KMS-11 (cell line): ENCODE data around the gene ADAMTS12.

Source experiments
- H2AFZ ChIP-seq: fragments of 200-600 bp; sonication (generic); 2 replicates; pipeline ENCODE4 v1.6.1; 2016; ENCODE audit warnings: antibody characterized with exemption, mixed run types, low read depth
- H3K27ac ChIP-seq: fragments of 200-600 bp; sonication (generic); 2 replicates; pipeline ENCODE4 v1.6.1; 2016; ENCODE audit warnings: mild to moderate bottlenecking, mixed run types
- H3K27me3 ChIP-seq: fragments of 200-600 bp; sonication (generic); 2 replicates; pipeline ENCODE4 v1.6.1; 2017; ENCODE audit warnings: mild to moderate bottlenecking, low read depth, mixed run types, moderate library complexity; ENCODE audit not compliant: insufficient read depth
- H3K36me3 ChIP-seq: fragments of 200-600 bp; sonication (generic); 2 replicates; pipeline ENCODE4 v1.6.1; 2017; ENCODE audit warnings: mild to moderate bottlenecking, mixed run types; ENCODE audit not compliant: insufficient read depth
- H3K4me1 ChIP-seq: fragments of 200-600 bp; sonication (generic); 2 replicates; pipeline ENCODE4 v1.6.1; 2016; ENCODE audit warnings: mild to moderate bottlenecking, low read depth, mixed run types; ENCODE audit not compliant: poor library complexity, severe bottlenecking
- H3K4me2 ChIP-seq: fragments of 200-600 bp; sonication (generic); 2 replicates; pipeline ENCODE4 v1.7.0; 2016; ENCODE audit warnings: mild to moderate bottlenecking, mixed run types
- H3K4me3 ChIP-seq: fragments of 200-600 bp; sonication (generic); IDR thresholded peaks from 2 replicates; pipeline ENCODE4 v1.6.1; 2017; ENCODE audit warnings: low read depth, low read length, mixed read lengths; ENCODE audit not compliant: insufficient read depth
- H3K79me2 ChIP-seq: fragments of 200-600 bp; sonication (generic); 2 replicates; pipeline ENCODE4 v1.6.1; 2016; ENCODE audit warnings: low read depth, mixed run types; ENCODE audit not compliant: insufficient read depth
- H3K9ac ChIP-seq: fragments of 200-600 bp; sonication (generic); 2 replicates; pipeline ENCODE4 v1.6.1; 2016; ENCODE audit warnings: mild to moderate bottlenecking, mixed run types
- H4K20me1 ChIP-seq: fragments of 200-600 bp; sonication (generic); 2 replicates; pipeline ENCODE4 v1.6.1; 2016; ENCODE audit warnings: mild to moderate bottlenecking, mixed run types; ENCODE audit not compliant: insufficient read depth
- CTCF ChIP-seq: fragments of 200-600 bp; sonication (generic); conservative IDR thresholded peaks from 2 replicates; pipeline ENCODE4 v1.6.1; 2017; ENCODE audit warnings: low read depth, mild to moderate bottlenecking, antibody characterized with exemption, low read length, moderate library complexity, mixed read lengths

Gene ADAMTS12

DNA sequence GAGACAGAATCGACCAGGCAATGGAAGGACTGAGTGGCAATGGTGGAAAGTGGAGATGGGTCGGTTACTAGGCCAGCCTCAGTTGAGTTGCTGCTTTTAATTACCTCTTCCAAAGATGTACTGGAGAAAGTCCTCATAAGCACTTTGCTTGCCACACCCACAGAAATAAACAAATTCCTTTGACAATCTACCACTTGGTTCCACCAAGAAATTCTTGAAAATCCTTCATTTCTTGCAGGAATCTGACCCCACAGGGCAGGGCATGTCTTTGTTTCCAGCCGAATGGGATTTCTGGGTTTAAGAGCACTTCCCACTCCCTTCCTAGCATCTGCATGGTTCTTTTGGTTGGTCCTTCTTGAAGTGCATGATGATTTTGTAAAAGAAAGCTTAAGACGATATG, 54.5 kb downstream of the ADAMTS12 start:
- H3K79me2 ChIP-seq: no peaks in the 10 kb centered on the region
- no peaks in the 10 kb centered on the region for H3K36me3 ChIP-seq
- H3K4me1 ChIP-seq: no peaks in the 10 kb centered on the region
- H3K4me2 ChIP-seq: no peak overlapping the region
- TF ChIP-seq CTCF: no peak
- no peak overlapping the region for H2AFZ ChIP-seq
- no peaks in the 10 kb centered on the region for H3K27me3 ChIP-seq
- H4K20me1 ChIP-seq: no peaks in the 10 kb centered on the region
- H3K4me3 ChIP-seq: no peak overlapping the region
- no peak overlapping the region for H3K27ac ChIP-seq
- no peak overlapping the region for H3K9ac ChIP-seq

DNA sequence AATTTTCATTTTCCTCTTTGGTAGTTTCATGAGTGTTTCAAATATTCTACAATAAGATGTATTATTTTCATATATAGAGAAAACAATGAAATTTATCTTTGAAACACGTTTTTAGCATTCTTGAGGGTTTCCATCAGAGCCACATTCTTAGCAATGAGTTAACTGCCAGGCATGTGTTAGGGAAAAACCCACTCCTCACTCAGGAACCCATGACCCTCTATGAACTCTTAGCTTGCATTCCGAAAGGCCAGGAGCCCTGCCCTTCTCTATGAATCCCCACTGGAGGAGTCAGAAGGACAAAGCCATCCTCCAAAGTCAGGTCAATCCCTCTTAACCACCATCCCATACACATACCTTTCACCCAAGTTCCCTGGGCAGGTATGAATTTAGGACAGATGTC, 57.5 kb downstream of the ADAMTS12 start:
- Histone ChIP-seq H3K27me3 (no peaks in the 10 kb centered on the region), H3K4me2 (no peak overlapping the region), H3K4me1 (no peaks in the 10 kb centered on the region), H3K79me2 (no peaks in the 10 kb centered on the region), H2AFZ (no peak overlapping the region), H3K4me3 (no peak overlapping the region), H3K27ac (no peak overlapping the region), H4K20me1 (no peaks in the 10 kb centered on the region), H3K9ac (no peak overlapping the region), H3K36me3 (no peaks in the 10 kb centered on the region)
- TF ChIP-seq CTCF: no peak

DNA sequence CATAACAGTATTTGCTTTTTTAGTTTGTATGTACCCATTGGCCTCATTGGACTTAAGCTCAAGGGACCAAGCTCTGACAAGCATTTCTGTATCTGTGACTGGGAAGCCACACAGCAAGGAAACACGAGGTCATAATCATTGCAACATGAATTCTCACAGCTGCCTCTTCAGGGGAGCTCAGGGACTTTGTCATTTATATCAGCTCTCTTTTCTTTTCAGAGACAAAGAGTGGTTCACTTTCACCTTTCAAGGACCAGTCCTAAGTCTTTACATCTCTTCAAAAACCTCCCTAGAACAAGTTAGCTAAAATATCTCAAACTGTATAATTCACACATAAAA, 58.6 kb downstream of the ADAMTS12 start:
- Histone ChIP-seq H3K27me3 (no peaks in the 10 kb centered on the region), H3K9ac (no peak overlapping the region), H3K4me3 (no peak overlapping the region), H3K27ac (no peak overlapping the region), H2AFZ (no peak overlapping the region), H4K20me1 (no peaks in the 10 kb centered on the region), H3K4me1 (no peaks in the 10 kb centered on the region), H3K4me2 (no peak overlapping the region), H3K79me2 (no peaks in the 10 kb centered on the region), H3K36me3 (no peaks in the 10 kb centered on the region)
- TF ChIP-seq CTCF: no peak

- Histone ChIP-seq H3K27me3 (no peaks in the 10 kb centered on the region), H3K36me3 (no peaks in the 10 kb centered on the region), H2AFZ (no peak overlapping the region), H3K4me1 (no peaks in the 10 kb centered on the region), H3K79me2 (no peaks in the 10 kb centered on the region), H4K20me1 (no peaks in the 10 kb centered on the region), H3K4me2 (no peak overlapping the region), H3K4me3 (no peak overlapping the region), H3K9ac (no peak overlapping the region), H3K27ac (no peak overlapping the region)
- no peak for TF ChIP-seq CTCF
These were observed 59.2 kb downstream of the ADAMTS12 start for GRCh38 chr5:33832404-33833236.
